HG02642 (cell line): ENCODE results near the gene GFRA4.

Experiments
- ATAC-seq: cut with Tn5 transposase; IDR thresholded peaks from one replicate; pipeline ENCODE4 v1.9.1; 2021; ENCODE audit warnings: mild to moderate bottlenecking; ENCODE audit not compliant: unreplicated experiment, poor library complexity

The GFRA4 gene, protein sequence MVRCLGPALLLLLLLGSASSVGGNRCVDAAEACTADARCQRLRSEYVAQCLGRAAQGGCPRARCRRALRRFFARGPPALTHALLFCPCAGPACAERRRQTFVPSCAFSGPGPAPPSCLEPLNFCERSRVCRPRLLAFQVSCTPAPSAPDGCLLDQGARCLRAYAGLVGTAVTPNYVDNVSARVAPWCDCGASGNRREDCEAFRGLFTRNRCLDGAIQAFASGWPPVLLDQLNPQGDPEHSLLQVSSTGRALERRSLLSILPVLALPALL

GRCh38 chr20:3663031-3663701 is at the start of gene GFRA4:
TSS of gene GFRA4 (minus strand) at chr20:3663399. CDS start at chr20:3663399, 0 bp downstream.
- ATAC-seq = no peak

GRCh38 chr20:3712279-3712873 is 49.2 kb upstream of the GFRA4 start, which contains the start of gene SIGLEC1:
TSS of gene SIGLEC1 (minus strand) at chr20:3712600. CDS start at chr20:3707128, 5,472 bp downstream.
- ATAC-seq = no peak

- ATAC-seq = no peak
Observed at GRCh38 chr20:3711484-3711941, 48.3 kb upstream of the GFRA4 start.

DNA sequence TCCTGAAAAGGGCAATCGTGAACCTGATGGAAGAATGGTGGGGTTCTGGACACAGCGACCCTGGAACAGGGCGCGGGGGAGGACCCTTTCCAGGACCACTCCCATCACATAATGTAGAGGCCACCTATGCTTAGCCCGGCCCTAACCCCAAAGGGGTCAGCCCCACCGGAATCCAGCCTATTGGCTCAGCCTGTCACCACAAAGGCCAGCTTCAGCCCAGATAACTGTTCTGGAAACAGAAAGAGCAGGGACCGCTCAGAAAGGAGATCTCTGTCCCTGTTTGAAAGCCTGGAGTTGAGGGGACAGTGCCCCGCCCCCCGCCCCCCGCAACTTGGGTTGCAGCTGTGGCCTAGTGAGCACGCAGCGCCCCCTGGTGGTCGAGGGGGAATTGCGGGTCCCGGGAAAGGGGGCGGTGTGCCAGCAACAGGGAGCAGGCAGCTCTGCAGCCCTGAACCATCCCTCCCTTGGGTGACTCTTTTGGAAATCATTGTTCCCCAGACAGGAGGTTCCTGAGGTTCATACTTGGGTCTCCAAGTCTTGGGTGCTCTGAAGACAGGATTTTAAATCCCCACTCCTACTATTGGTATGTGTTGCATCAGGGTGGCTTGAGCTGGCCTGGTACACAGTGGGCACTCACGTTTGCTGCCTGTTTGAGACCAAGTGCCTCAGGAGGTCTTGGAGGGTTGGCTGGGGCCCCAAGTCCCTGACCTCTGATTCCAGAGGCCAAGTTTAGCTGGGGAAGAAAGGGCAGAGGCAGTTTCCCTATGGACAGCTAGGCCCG is 47.7 kb upstream of the GFRA4 start:
- ATAC-seq = no peak

DNA sequence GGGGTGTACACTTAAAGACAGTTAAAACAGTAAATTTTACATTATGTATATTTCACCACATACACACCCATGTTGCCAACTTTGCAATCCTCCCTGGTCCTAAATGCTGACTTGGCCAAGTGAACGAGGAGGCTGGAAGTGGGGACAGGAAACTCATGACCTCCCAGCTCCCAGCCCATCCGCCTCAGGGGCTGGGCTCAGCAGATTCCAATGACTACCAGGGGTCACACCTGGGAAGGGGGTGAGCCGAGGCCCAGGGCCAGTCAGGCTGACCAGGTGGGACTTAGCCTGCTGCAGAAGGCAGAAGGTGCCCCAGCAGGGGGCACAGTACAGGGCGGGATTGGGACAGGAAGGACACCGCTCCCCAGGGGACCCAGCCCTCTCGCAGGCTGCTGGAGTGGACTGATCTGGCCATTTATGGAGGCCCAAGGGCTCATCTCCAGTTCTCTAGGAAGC is 46.8 kb upstream of the GFRA4 start:
- no peak for ATAC-seq

GRCh38 chr20:3707508-3707899 is 44.3 kb upstream of the GFRA4 start:
- no peak for ATAC-seq

DNA sequence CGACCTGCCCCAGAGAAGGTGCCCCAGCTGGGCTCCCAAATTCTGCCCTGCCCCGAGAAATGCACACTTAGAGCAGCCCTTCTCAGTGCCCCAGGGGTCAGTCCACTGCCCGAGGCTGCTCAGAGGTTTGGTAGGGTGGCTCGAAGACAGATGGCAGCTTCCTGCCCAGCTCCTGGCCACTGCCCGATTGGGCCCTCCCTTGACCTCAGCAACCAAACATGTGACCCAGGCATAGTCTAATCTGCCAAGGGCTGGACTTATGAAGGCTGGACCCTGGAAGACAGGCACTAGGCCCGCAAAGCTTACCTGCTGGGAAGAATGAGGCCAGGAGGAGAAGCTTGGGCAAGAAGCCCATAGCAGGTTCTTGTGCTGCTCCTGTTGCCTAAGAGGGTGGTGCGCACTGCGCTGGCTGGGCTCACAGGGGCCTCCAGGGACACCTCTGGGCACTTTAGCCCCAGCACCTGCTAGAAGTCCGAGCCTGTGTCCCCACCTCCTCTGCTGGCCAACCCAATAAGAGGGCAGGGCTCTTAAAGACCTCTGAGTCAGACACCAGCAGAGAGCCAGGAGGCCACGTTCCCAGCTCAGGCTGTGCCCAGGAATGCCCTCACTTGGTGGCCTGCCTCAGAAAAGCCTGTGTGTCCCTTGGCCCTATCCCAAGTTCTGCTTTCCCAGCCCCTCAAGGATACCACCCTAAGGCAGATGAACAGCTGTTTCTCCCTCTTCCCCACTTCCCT is 43.7 kb upstream of the GFRA4 start:
- ATAC-seq = no peak

DNA sequence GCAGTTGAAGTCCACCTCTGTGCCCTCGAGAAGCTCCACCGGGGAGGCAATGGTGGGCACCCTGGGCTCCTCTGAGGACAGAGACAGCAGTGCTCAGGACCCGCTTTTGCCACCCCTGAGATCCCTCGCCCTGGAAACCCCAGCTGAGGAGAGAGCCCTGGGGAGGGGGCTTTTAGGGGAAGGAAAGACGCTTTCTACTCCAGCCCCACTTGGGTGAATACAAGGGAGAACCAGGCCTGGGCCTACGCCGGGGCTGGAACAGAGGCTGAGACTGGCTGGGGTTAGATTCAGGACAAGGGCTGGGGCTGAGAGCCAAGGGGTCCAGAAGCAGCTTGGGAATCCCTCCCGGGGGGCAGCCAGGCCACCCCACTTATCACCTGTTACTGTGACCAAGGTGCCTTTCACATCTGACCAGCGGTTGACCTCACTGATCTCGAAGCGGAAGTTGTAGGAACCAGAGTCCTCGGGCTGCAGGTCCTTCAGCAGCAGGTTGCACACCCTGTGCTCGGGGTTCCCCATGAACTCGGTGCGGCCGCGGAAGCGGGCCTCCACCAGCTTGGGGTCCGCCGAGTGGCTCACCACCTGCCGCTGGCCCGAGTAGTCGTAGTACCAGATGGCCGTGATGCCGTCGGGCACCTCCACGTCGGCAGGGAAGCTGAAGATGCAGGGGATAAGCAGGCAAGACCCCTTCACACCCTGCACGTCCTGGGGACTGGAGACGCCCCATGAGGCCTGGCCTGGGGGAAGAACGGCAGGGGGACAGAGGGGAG is 43.0 kb upstream of the GFRA4 start:
- ATAC-seq = no peak

- ATAC-seq = no peak
Observed at GRCh38 chr20:3705491-3705969, 42.3 kb upstream of the GFRA4 start.

DNA sequence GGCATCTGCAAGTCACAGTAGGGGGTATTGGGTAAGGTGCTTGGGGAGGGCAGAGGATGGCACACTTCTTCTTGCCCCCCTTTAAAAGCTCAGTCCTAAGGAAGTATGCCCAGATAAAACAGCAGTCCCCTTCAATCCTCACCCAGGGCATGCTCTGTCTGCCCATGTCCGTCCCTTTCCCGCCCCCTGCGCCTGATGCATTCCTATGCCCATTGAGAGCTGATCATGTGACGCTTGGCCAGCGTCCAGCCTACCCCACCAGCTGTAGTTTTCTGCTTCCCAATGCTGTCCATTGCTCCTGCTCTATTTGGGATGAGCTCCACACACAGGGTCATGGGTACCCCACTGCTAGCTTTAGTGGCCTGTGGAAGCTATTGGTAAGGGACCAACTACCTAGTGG is 40.9 kb upstream of the GFRA4 start:
- ATAC-seq = no peak

GRCh38 chr20:3702611-3703391 is 39.6 kb upstream of the GFRA4 start:
- no peak for ATAC-seq

DNA sequence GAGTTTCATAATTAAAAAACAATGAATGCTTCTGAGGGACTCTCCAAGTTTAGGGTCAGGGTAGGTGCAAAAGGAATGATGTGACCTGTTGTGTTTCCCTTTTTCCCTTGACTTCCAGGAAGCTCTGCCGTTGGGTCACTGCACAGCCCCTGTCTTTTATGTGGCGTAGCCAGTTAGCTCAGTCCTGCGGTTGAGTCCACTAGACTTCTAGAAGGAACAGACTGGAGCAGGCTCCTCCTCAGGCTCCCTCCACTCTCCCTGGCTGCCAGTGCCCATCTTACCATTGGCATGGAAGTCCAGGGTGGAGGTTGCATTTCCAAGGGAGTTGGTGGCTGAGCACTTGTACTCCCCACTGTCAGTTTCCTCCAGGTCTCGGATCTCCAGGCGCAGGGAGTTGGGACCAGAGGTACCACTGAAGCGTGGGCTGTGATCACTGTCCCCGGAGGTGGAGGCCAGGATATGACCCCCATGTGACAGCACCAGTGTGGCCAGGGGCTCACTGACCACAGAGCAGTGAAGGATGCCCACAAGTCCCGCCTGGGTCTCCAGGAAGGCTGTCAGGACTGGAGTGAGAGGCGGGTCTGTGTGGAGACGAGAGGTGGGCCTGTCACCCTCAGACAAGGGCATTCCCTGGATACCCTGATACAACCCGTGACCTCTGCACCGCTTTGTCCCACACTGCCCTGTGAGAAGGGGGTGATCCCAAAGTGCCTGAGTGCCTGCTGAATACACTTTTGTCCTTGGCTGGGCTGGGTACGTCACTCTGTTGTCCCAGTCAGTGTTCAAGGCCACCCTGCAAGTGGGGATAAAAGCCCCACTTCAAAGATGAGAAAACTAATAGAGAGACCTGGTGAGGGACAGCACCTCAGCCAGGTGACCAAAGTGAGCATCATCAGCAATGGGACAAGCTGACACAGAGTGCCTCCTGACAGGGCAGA is 38.1 kb upstream of the GFRA4 start:
- no peak for ATAC-seq

DNA sequence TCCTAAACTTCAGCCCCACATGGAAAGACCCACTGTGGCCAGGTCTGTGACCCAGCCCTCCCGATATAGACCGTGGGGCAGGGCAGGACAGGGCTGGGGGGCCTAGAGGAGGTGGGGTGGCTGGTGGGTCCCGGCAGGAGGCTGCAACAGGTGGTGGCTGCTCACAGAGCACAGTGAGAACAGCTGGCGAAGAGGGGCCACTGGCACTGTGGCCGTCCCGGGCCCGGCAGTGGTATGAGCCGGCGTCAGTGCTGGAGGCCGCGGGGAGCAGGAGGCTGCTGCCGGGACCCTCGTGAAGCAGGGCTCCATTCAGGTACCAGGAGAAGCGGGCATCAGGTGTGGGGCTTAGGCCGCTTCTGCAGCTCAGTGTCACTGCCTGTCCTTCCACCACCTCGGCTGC is 35.8 kb upstream of the GFRA4 start:
- no peak for ATAC-seq

DNA sequence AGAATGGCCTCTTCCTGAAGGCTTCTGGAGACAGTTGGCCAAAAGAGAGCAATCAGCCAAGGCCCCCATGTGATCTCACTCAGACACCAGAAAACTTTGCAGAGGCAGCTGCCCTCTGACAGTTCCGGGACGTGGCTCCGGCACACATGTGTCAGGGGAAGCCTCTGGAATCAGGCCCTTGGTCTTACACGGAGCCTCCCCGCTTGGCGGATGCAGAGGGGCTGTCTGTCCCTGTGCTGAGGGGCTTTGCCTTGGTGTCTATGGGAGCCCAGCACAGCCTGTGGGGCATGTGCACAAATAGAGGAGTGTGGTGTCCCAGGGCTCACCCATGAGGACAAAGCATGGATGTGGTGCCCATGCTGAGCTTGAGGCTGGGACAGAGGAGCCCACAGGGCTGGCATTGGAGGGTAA is 35.4 kb upstream of the GFRA4 start:
- no peak for ATAC-seq

GRCh38 chr20:3697588-3698305 is 34.5 kb upstream of the GFRA4 start:
- no peak for ATAC-seq

- ATAC-seq = no peak
Observed at GRCh38 chr20:3696745-3697587, 33.8 kb upstream of the GFRA4 start.
